ENCODE measurements around the gene PCNA.

The PCNA gene

GRCh38 chr20:5096463-5096862 is 23.3 kb downstream of the PCNA start:
- TF ChIP-seq TAF1 (IDR thresholded peaks at IDR 0.05; ENCODE audit: borderline replicate concordance, insufficient read depth, low read length) (no peak), SIN3A (IDR thresholded peaks at IDR 0.05; ENCODE audit: borderline replicate concordance, insufficient read depth, low read length) (no peak), FOXP2 (optimal IDR thresholded peaks at IDR 0.05; ENCODE audit: borderline replicate concordance, extremely low read depth, extremely low read length, insufficient read depth) (no peak), POLR2AphosphoS5 (IDR thresholded peaks at IDR 0.05; ENCODE audit: low read depth, low read length) (no peak)
- TF ChIP-seq, protein P1, sequence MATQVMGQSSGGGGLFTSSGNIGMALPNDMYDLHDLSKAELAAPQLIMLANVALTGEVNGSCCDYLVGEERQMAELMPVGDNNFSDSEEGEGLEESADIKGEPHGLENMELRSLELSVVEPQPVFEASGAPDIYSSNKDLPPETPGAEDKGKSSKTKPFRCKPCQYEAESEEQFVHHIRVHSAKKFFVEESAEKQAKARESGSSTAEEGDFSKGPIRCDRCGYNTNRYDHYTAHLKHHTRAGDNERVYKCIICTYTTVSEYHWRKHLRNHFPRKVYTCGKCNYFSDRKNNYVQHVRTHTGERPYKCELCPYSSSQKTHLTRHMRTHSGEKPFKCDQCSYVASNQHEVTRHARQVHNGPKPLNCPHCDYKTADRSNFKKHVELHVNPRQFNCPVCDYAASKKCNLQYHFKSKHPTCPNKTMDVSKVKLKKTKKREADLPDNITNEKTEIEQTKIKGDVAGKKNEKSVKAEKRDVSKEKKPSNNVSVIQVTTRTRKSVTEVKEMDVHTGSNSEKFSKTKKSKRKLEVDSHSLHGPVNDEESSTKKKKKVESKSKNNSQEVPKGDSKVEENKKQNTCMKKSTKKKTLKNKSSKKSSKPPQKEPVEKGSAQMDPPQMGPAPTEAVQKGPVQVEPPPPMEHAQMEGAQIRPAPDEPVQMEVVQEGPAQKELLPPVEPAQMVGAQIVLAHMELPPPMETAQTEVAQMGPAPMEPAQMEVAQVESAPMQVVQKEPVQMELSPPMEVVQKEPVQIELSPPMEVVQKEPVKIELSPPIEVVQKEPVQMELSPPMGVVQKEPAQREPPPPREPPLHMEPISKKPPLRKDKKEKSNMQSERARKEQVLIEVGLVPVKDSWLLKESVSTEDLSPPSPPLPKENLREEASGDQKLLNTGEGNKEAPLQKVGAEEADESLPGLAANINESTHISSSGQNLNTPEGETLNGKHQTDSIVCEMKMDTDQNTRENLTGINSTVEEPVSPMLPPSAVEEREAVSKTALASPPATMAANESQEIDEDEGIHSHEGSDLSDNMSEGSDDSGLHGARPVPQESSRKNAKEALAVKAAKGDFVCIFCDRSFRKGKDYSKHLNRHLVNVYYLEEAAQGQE (IDR thresholded peaks at IDR 0.05; ENCODE audit: insufficient read depth in 1 of 2, low read depth in 2 of 2, low read length in 2 of 2), result no peak

DNA sequence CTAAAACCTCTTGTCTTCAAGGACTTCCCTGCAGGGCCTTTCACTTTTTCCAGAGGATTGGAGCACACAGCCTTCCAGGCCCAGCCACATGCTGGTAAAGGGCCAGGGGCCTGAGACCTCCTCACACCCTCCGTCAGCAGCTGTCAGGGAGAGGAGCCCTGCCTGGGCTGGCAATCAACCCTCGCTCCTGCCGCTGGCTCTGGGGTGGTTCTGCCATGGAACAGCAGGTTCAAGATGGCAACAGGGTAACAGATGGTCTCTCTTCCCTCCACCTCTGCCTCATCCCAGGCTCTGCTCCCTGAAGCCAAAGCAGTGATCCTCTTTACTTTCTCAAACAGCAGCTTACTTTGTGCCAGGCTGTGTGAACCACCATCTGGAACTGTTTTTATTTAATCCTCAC is 23.8 kb downstream of the PCNA start:
- TF ChIP-seq FOXP2 (optimal IDR thresholded peaks at IDR 0.05; ENCODE audit: borderline replicate concordance, extremely low read depth, extremely low read length, insufficient read depth), result no peak
- TF ChIP-seq SIN3A (IDR thresholded peaks at IDR 0.05; ENCODE audit: borderline replicate concordance, insufficient read depth, low read length), result no peak
- TF ChIP-seq POLR2AphosphoS5 (IDR thresholded peaks at IDR 0.05; ENCODE audit: low read depth, low read length), result no peak
- no peak for TF ChIP-seq TAF1 (IDR thresholded peaks at IDR 0.05; ENCODE audit: borderline replicate concordance, insufficient read depth, low read length)
- TF ChIP-seq, protein P1 (IDR thresholded peaks at IDR 0.05; ENCODE audit: insufficient read depth in 1 of 2, low read depth in 2 of 2, low read length in 2 of 2), result no peak

GRCh38 chr20:5095454-5095853 is 24.3 kb downstream of the PCNA start:
- TF ChIP-seq POLR2AphosphoS5 (IDR thresholded peaks at IDR 0.05; ENCODE audit: low read depth, low read length), result no peak
- TF ChIP-seq, protein P1 (IDR thresholded peaks at IDR 0.05; ENCODE audit: insufficient read depth in 1 of 2, low read depth in 2 of 2, low read length in 2 of 2), result no peak
- no peak for TF ChIP-seq SIN3A (IDR thresholded peaks at IDR 0.05; ENCODE audit: borderline replicate concordance, insufficient read depth, low read length)
- no peak for TF ChIP-seq TAF1 (IDR thresholded peaks at IDR 0.05; ENCODE audit: borderline replicate concordance, insufficient read depth, low read length)
- TF ChIP-seq FOXP2 (optimal IDR thresholded peaks at IDR 0.05; ENCODE audit: borderline replicate concordance, extremely low read depth, extremely low read length, insufficient read depth), result no peak

DNA sequence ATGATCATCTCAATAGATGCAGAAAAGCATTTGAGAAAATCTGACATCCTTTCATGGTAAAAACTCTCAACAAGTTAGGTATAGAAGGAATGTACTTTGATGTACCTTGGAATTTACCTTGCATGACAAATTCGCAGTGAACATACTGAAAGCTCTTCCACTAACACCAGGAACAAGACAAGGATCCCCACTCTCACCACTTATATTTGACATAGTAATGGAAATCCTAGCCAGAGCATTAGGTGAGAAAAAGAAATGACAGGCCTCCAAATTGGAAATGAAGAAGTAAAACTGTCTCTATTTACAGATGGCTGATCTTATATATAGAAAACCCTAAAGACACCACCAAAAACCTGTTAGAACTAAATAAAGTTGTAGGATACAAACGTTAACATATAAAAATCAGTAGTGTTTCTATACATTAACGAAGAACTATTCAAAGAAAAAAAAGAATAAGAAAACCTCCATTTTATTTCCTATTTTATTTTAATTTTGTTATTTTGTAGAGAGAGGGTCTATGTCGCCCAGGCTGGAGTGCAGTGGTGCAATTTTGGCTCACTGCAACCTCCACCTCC is 26.9 kb downstream of the PCNA start:
- TF ChIP-seq, protein P1 (IDR thresholded peaks at IDR 0.05; ENCODE audit: insufficient read depth in 1 of 2, low read depth in 2 of 2, low read length in 2 of 2), result no peak
- TF ChIP-seq POLR2AphosphoS5 (IDR thresholded peaks at IDR 0.05; ENCODE audit: low read depth, low read length) (no peak), TAF1 (IDR thresholded peaks at IDR 0.05; ENCODE audit: borderline replicate concordance, insufficient read depth, low read length) (no peak), FOXP2 (optimal IDR thresholded peaks at IDR 0.05; ENCODE audit: borderline replicate concordance, extremely low read depth, extremely low read length, insufficient read depth) (no peak), SIN3A (IDR thresholded peaks at IDR 0.05; ENCODE audit: borderline replicate concordance, insufficient read depth, low read length) (no peak)

All from PFSK-1 (cell line).